OCI-LY3 (cell line): ENCODE results near the gene CAMK1G.

ENCODE experiments used
- H2AFZ ChIP-seq: fragments of 200-600, 300-600 bp; shearing (Covaris generic); 2 replicates; pipeline ENCODE4 v1.6.0; 2014; ENCODE audit warnings: antibody characterized with exemption, low read depth, low read length
- H3K27ac ChIP-seq: fragments of 200-600, 300-600 bp; sonication (generic); 2 replicates; pipeline ENCODE4 v1.5.1; 2014; ENCODE audit warnings: mild to moderate bottlenecking, low read length, moderate library complexity, mixed read lengths
- H3K27me3 ChIP-seq: fragments of 200-600, 300-600 bp; sonication (generic); 2 replicates; pipeline ENCODE4 v1.6.1; 2014; ENCODE audit warnings: low read depth, low read length, mixed read lengths
- H3K36me3 ChIP-seq: fragments of 200-600, 300-600 bp; sonication (generic); replicated peaks from 2 replicates; pipeline ENCODE3; 2014; ENCODE audit warnings: low read depth, low read length, mixed read lengths
- H3K4me1 ChIP-seq: fragments of 300-600, 200-600 bp; sonication (generic); 2 replicates; pipeline ENCODE4 v1.6.1; 2014; ENCODE audit warnings: low read length, mixed read lengths
- H3K4me2 ChIP-seq: fragments of 200-600, 300-600 bp; sonication (generic); 2 replicates; pipeline ENCODE4 v1.6.1; 2014; ENCODE audit warnings: low read length, mixed read lengths
- H3K4me3 ChIP-seq: fragments of 300-600, 200-600 bp; sonication (generic); 2 replicates; pipeline ENCODE4 v1.5.1; 2014; ENCODE audit warnings: antibody characterized with exemption, mild to moderate bottlenecking, low read length, moderate library complexity
- H3K79me2 ChIP-seq: fragments of 300-600, 200-600 bp; shearing (Covaris generic); 2 replicates; pipeline ENCODE4 v1.6.1; 2014; ENCODE audit warnings: mild to moderate bottlenecking, low read length, mixed read lengths
- H3K9ac ChIP-seq: fragments of 300-600, 200-600 bp; shearing (Covaris generic); 2 replicates; pipeline ENCODE4 v1.6.0; 2014; ENCODE audit warnings: mild to moderate bottlenecking, low read length, moderate library complexity
- H3K9me3 ChIP-seq: fragments of 200-600, 300-600 bp; shearing (Covaris generic); 2 replicates; pipeline ENCODE4 v1.6.1; 2014; ENCODE audit warnings: low read length, mixed read lengths; ENCODE audit not compliant: insufficient read depth
- H4K20me1 ChIP-seq: fragments of 200-600, 300-600 bp; sonication (generic); 2 replicates; pipeline ENCODE4 v1.6.1; 2016; ENCODE audit warnings: low read length, mixed read lengths; ENCODE audit not compliant: insufficient read depth
- CTCF ChIP-seq: fragments of 200-600, 300-600 bp; sonication (generic); IDR thresholded peaks from 2 replicates; pipeline ENCODE4 v1.5.1; 2014; ENCODE audit warnings: antibody characterized with exemption, low read length, low read depth
- EZH2phosphoT487 ChIP-seq: fragments of 200-600 bp; shearing (Covaris generic); IDR thresholded peaks from 2 replicates; pipeline ENCODE4 v1.6.1; 2018; ENCODE audit warnings: antibody characterized with exemption, mixed run types, low read depth

Gene CAMK1G

GRCh38 chr1:209614151-209614420 lies 30.6 kb downstream of the CAMK1G start:
- no peaks in the 10 kb centered on the region for H3K4me1 ChIP-seq
- TF ChIP-seq CTCF (no peak), EZH2phosphoT487 (no peak)
- no peaks in the 10 kb centered on the region for H3K9me3 ChIP-seq
- no peaks in the 10 kb centered on the region for H4K20me1 ChIP-seq
- no peaks in the 10 kb centered on the region for H3K36me3 ChIP-seq
- peaks cover 32% of the 10 kb centered on the region for H3K27me3 ChIP-seq
- no peak overlapping the region for H3K9ac ChIP-seq
- H3K79me2 ChIP-seq = no peaks in the 10 kb centered on the region
- no peak overlapping the region for H2AFZ ChIP-seq
- no peak overlapping the region for H3K27ac ChIP-seq
- H3K4me3 ChIP-seq = no peak overlapping the region
- no peak overlapping the region for H3K4me2 ChIP-seq

GRCh38 chr1:209614906-209615305 lies 31.4 kb downstream of the CAMK1G start:
- Histone ChIP-seq H3K4me3 (no peak overlapping the region), H3K27ac (no peak overlapping the region), H4K20me1 (no peaks in the 10 kb centered on the region), H3K4me2 (no peak overlapping the region), H3K36me3 (no peaks in the 10 kb centered on the region), H3K9ac (no peak overlapping the region), H3K9me3 (no peaks in the 10 kb centered on the region), H3K79me2 (no peaks in the 10 kb centered on the region), H3K27me3 (peaks cover 32% of the 10 kb centered on the region), H3K4me1 (no peaks in the 10 kb centered on the region), H2AFZ (no peak overlapping the region)
- no peak for TF ChIP-seq EZH2phosphoT487
- no peak for TF ChIP-seq CTCF

- H3K4me1 ChIP-seq = peaks cover 8% of the 10 kb centered on the region
- H3K9me3 ChIP-seq = no peaks in the 10 kb centered on the region
- no peak overlapping the region for H3K27ac ChIP-seq
- no peak overlapping the region for H2AFZ ChIP-seq
- TF ChIP-seq EZH2phosphoT487 (no peak), CTCF (no peak)
- H3K4me3 ChIP-seq = no peak overlapping the region
- no peaks in the 10 kb centered on the region for H4K20me1 ChIP-seq
- no peak overlapping the region for H3K4me2 ChIP-seq
- no peaks in the 10 kb centered on the region for H3K79me2 ChIP-seq
- peaks cover 32% of the 10 kb centered on the region for H3K27me3 ChIP-seq
- H3K36me3 ChIP-seq = no peaks in the 10 kb centered on the region
- no peak overlapping the region for H3K9ac ChIP-seq
Observed at GRCh38 chr1:209616366-209617046, 33.0 kb downstream of the CAMK1G start.

- H2AFZ ChIP-seq = no peak overlapping the region
- no peak overlapping the region for H3K4me3 ChIP-seq
- no peaks in the 10 kb centered on the region for H3K79me2 ChIP-seq
- no peaks in the 10 kb centered on the region for H3K36me3 ChIP-seq
- TF ChIP-seq CTCF (no peak), EZH2phosphoT487 (no peak)
- H3K9ac ChIP-seq = no peak overlapping the region
- H3K4me1 ChIP-seq = peaks cover 8% of the 10 kb centered on the region
- H4K20me1 ChIP-seq = no peaks in the 10 kb centered on the region
- H3K27ac ChIP-seq = no peak overlapping the region
- H3K4me2 ChIP-seq = no peak overlapping the region
- peaks cover 32% of the 10 kb centered on the region for H3K27me3 ChIP-seq
- no peaks in the 10 kb centered on the region for H3K9me3 ChIP-seq
Observed at GRCh38 chr1:209617047-209617673, 33.6 kb downstream of the CAMK1G start.
